ENCODE data around the gene ANO8.

The ANO8 gene

DNA sequence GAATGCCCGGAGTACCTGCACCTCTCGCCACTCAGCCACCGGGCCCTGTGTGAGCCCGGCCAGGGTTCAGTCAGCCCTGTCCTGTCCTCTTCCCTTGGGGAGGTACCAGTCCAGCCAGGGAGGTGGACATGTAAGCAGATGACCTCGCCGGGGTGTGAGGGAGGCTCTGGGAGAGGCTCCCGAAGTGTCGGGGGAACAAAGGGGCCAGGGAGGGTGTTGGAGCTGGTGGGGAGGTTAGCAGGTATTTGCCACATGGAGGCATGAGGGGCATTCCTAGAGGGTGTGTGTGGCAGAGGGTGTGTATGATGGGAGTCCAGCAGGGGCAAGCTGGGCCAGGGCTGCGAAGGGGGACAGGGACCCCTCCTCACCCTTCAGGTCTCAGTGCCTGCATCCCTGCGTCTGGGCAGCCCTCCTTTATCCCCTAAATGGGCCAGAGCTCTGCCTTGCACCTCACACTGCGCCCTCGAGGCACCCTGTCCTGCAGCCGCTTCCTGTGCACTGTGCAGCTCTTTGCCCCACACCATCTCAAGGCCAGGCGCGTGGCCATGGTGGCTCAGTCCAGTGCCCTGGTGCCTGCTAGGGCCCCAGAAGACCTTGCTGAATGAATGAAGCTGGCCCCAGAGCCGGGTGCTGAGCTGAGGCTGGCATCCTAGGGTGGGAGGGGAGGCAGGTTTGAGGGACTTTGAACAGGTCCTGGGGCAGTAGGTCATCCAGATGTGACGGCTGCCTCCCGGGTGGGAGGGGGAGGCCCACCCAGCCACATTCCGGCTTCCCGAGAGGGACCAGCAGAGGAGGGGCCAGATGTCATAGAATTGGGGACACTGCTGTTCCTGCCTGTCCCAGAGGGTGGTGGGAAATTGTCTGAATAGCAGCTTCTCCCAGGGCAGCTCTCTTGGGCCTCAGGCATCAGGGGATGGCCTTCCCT is 22.2 kb downstream of the ANO8 start:
- TF ChIP-seq, protein P1, sequence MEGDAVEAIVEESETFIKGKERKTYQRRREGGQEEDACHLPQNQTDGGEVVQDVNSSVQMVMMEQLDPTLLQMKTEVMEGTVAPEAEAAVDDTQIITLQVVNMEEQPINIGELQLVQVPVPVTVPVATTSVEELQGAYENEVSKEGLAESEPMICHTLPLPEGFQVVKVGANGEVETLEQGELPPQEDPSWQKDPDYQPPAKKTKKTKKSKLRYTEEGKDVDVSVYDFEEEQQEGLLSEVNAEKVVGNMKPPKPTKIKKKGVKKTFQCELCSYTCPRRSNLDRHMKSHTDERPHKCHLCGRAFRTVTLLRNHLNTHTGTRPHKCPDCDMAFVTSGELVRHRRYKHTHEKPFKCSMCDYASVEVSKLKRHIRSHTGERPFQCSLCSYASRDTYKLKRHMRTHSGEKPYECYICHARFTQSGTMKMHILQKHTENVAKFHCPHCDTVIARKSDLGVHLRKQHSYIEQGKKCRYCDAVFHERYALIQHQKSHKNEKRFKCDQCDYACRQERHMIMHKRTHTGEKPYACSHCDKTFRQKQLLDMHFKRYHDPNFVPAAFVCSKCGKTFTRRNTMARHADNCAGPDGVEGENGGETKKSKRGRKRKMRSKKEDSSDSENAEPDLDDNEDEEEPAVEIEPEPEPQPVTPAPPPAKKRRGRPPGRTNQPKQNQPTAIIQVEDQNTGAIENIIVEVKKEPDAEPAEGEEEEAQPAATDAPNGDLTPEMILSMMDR (IDR thresholded peaks at IDR 0.05; ENCODE audit: borderline replicate concordance, control extremely low read depth, extremely low read depth, insufficient read depth, missing control alignments): no peak
- in situ Hi-C loops (cut with MboI; ENCODE audit: low sequenced_read_pairs, unreplicated experiment): no loop called here
- DNase-seq (ENCODE audit: low spot score): no peak

DNA sequence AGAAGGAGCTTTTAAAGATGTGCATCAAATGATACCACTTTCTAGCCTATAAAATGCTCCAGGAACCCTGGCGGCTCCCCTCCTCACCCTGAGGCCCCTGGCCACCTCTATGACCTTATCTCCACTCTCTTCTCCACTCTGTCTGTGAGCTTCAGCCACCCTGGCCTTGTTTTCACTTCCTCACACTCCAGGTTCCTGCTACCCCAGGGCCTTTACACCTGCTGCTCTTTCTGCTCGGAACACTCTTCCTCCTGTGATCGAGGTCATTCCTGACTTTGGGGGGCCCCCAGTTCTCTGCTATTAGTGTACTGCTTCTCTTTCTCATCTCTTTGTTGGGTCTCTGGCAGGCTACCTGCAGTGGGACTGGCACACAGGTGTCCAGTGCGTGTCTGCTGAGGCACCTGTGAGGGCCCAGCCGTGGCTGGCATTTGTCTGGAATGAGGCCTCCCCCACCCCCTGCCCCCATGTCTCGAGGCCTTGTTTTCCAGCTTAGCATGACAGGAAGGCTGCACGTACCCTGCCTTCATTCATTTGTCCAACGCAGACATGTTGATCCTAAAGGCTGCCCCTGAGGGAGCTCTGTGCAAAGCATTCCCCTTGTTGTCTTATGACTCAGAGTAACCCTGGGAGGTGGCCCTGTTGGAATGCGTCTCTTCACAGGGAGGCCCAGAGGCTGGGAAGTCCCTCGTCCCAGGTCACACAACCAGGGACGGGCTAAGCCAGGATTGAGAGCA is 23.0 kb downstream of the ANO8 start:
- in situ Hi-C loops (cut with MboI; ENCODE audit: low sequenced_read_pairs, unreplicated experiment): no loop called here
- DNase-seq (ENCODE audit: low spot score): no peak
- TF ChIP-seq, protein P1 (IDR thresholded peaks at IDR 0.05; ENCODE audit: borderline replicate concordance, control extremely low read depth, extremely low read depth, insufficient read depth, missing control alignments): no peak

DNA sequence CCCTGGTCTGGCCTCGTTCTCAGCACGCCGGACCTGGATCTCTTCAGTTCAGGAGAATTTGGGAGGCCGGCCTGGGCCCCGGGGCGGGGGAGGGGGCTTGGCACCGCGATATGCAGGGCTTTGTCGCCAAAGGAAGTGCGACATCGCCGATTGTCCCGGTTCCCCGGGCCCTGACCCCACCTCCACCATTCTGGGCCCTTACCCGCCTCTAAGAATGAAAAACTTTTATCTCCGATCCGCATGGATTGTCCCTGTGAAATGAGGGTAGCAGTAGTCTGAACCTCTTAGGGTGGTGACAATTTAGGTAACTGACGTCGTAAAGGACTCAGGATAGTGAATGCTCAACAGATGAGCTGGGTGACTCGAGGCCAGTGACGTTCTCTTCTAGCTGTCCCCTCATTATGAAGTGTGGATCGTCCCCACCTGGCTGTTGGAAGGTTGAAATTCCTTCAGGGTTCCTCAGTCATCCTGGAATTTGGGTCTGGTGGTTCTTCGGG is 24.6 kb downstream of the ANO8 start:
- DNase-seq (ENCODE audit: low spot score): no peak
- TF ChIP-seq, protein P1 (IDR thresholded peaks at IDR 0.05; ENCODE audit: borderline replicate concordance, control extremely low read depth, extremely low read depth, insufficient read depth, missing control alignments): no peak
- in situ Hi-C loops (cut with MboI; ENCODE audit: low sequenced_read_pairs, unreplicated experiment): no loop called here

GRCh38 chr19:17309198-17309964 is 25.3 kb downstream of the ANO8 start, which contains the start of gene DDA1:
Gene DDA1 (plus strand): TSS chr19:17309563. CDS start chr19:17309655, 92 bp downstream.
- DNase-seq (ENCODE audit: low spot score): peak; percentile 99
- TF ChIP-seq, protein P1 (IDR thresholded peaks at IDR 0.05; ENCODE audit: borderline replicate concordance, control extremely low read depth, extremely low read depth, insufficient read depth, missing control alignments): no peak
- in situ Hi-C loops (cut with MboI; ENCODE audit: low sequenced_read_pairs, unreplicated experiment): no loop called here

GRCh38 chr19:17307876-17308377 is 26.7 kb downstream of the ANO8 start:
- TF ChIP-seq, protein P1 (IDR thresholded peaks at IDR 0.05; ENCODE audit: borderline replicate concordance, control extremely low read depth, extremely low read depth, insufficient read depth, missing control alignments): no peak
- DNase-seq (ENCODE audit: low spot score): no peak
- in situ Hi-C loops (cut with MboI; ENCODE audit: low sequenced_read_pairs, unreplicated experiment): no loop called here
